H9 (cell line): ENCODE measurements around the gene APPBP2. TPM values are rescaled to one million over a fixed set of nuclear protein-coding genes. Genes with fewer than 3 reads are reported as not detected.

Source experiments
- DNase-seq: peaks from one replicate; pipeline ENCODE4 v3.0.0-alpha.2; 2017
- H2AFZ ChIP-seq: one replicate; pipeline ENCODE4 v1.6.1; 2013; ENCODE audit warnings: mild to moderate bottlenecking, low read length, control low read depth, moderate library complexity
- H2AK5ac ChIP-seq: 2 replicates; pipeline ENCODE4 v1.6.1; 2013; ENCODE audit warnings: low read length, control low read depth, mixed read lengths; ENCODE audit not compliant: insufficient read length
- H2BK120ac ChIP-seq: one replicate; pipeline ENCODE4 v1.6.1; 2013; ENCODE audit warnings: low read depth, mild to moderate bottlenecking, low read length, control low read depth, inconsistent platforms; ENCODE audit not compliant: poor library complexity, severe bottlenecking
- H2BK12ac ChIP-seq: 2 replicates; pipeline ENCODE4 v1.6.1; 2013; ENCODE audit warnings: low read length, control low read depth, mixed read lengths, low read depth; ENCODE audit not compliant: insufficient read length
- H2BK15ac ChIP-seq: 2 replicates; pipeline ENCODE4 v1.6.1; 2013; ENCODE audit warnings: low read depth, low read length, control low read depth
- H2BK20ac ChIP-seq: one replicate; pipeline ENCODE4 v1.6.1; 2013; ENCODE audit warnings: low read depth, mild to moderate bottlenecking, low read length, control low read depth, inconsistent platforms; ENCODE audit not compliant: poor library complexity, severe bottlenecking
- H2BK5ac ChIP-seq: 2 replicates; pipeline ENCODE4 v1.6.1; 2013; ENCODE audit warnings: low read length, control low read depth, mixed read lengths; ENCODE audit not compliant: insufficient read length
- H3K14ac ChIP-seq: 2 replicates; pipeline ENCODE4 v1.6.1; 2013; ENCODE audit warnings: low read length, control low read depth; ENCODE audit not compliant: insufficient read depth
- H3K18ac ChIP-seq: 2 replicates; pipeline ENCODE4 v1.6.1; 2013; ENCODE audit warnings: low read depth, mild to moderate bottlenecking, mixed read lengths, low read length, control low read depth; ENCODE audit not compliant: insufficient read length
- H3K23ac ChIP-seq: 2 replicates; pipeline ENCODE4 v1.6.1; 2013; ENCODE audit warnings: low read length, control low read depth, mixed read lengths, low read depth; ENCODE audit not compliant: insufficient read length
- H3K23me2 ChIP-seq: 2 replicates; pipeline ENCODE4 v1.6.1; 2013; ENCODE audit warnings: low read depth, mild to moderate bottlenecking, mixed read lengths, low read length, control low read depth; ENCODE audit not compliant: insufficient read length, poor library complexity, severe bottlenecking
- H3K27ac ChIP-seq: 2 replicates; pipeline ENCODE4 v1.5.1; 2013; ENCODE audit warnings: low read length, control low read depth, mixed read lengths, low read depth; ENCODE audit not compliant: insufficient read length
- H3K27me3 ChIP-seq: 2 replicates; pipeline ENCODE4 v1.6.1; 2013; ENCODE audit warnings: low read length, control low read depth, inconsistent platforms; ENCODE audit not compliant: insufficient read depth
- H3K4ac ChIP-seq: 2 replicates; pipeline ENCODE4 v1.6.1; 2013; ENCODE audit warnings: low read depth, mild to moderate bottlenecking, control low read depth, inconsistent platforms, low read length, moderate library complexity
- H3K4me1 ChIP-seq: 2 replicates; pipeline ENCODE4 v1.6.1; 2013; ENCODE audit warnings: low read length, control low read depth, inconsistent platforms; ENCODE audit not compliant: insufficient read depth
- H3K4me2 ChIP-seq: 2 replicates; pipeline ENCODE4 v1.6.1; 2013; ENCODE audit warnings: low read length, control low read depth, mixed read lengths; ENCODE audit not compliant: insufficient read length, insufficient read depth
- H3K56ac ChIP-seq: 2 replicates; pipeline ENCODE4 v1.6.1; 2013; ENCODE audit warnings: low read depth, mild to moderate bottlenecking, mixed read lengths, low read length, control low read depth; ENCODE audit not compliant: insufficient read length
- H3K79me1 ChIP-seq: 2 replicates; pipeline ENCODE4 v1.6.1; 2013; ENCODE audit warnings: low read depth, mild to moderate bottlenecking, moderate library complexity, low read length, control low read depth, inconsistent platforms; ENCODE audit not compliant: insufficient read depth, poor library complexity, severe bottlenecking
- H3K79me2 ChIP-seq: 2 replicates; pipeline ENCODE4 v1.6.1; 2013; ENCODE audit warnings: low read length, control low read depth, inconsistent platforms; ENCODE audit not compliant: insufficient read depth
- H3K9ac ChIP-seq: 2 replicates; pipeline ENCODE4 v1.6.1; 2013; ENCODE audit warnings: low read length, control low read depth, mixed read lengths; ENCODE audit not compliant: insufficient read length; ENCODE audit errors: extremely low read depth
- H3K9me3 ChIP-seq: one replicate; pipeline ENCODE4 v1.6.1; 2013; ENCODE audit warnings: low read depth, low read length, inconsistent platforms; ENCODE audit not compliant: control insufficient read depth
- H3T11ph ChIP-seq: one replicate; pipeline ENCODE4 v1.6.1; 2013; ENCODE audit warnings: mild to moderate bottlenecking, low read length, control low read depth, inconsistent platforms
- H4K20me1 ChIP-seq: one replicate; pipeline ENCODE4 v1.6.1; 2013; ENCODE audit not compliant: control insufficient read depth, insufficient read length, insufficient read depth
- H4K5ac ChIP-seq: 2 replicates; pipeline ENCODE4 v1.6.1; 2013; ENCODE audit warnings: low read depth, mild to moderate bottlenecking, mixed read lengths, low read length, control low read depth; ENCODE audit not compliant: insufficient read length
- H4K8ac ChIP-seq: replicated peaks from 2 replicates; pipeline ENCODE4 v1.6.1; 2013; ENCODE audit warnings: low read length, control low read depth, mixed read lengths, low read depth; ENCODE audit not compliant: insufficient read length
- H4K91ac ChIP-seq: 2 replicates; pipeline ENCODE4 v1.6.1; 2013; ENCODE audit warnings: low read depth, mild to moderate bottlenecking, moderate library complexity, mixed read lengths, low read length, control low read depth; ENCODE audit not compliant: insufficient read length
- H3K27ac Mint-ChIP-seq, 3 experiments: 2 replicates in 2 of 3; 3 replicates in 1 of 3; pipeline ENCODE4 v1.8.0; 2020 to 2021; ENCODE audit warnings: mixed read lengths in 3 of 3, mild to moderate bottlenecking in 1 of 3, moderate library complexity in 1 of 3
- H3K27me3 Mint-ChIP-seq: 2 replicates; pipeline ENCODE4 v1.8.0; 2021; ENCODE audit warnings: low read depth, mild to moderate bottlenecking, moderate library complexity, mixed read lengths
- H3K36me3 Mint-ChIP-seq, 3 experiments: 2 replicates in 2 of 3; 3 replicates in 1 of 3; pipeline ENCODE4 v1.8.0; 2020 to 2021; ENCODE audit warnings: low read depth in 3 of 3, mixed read lengths in 3 of 3; ENCODE audit not compliant: insufficient read depth in 1 of 3
- H3K4me1 Mint-ChIP-seq, 2 experiments: 2 replicates each; pipeline ENCODE4 v1.8.0; 2020; ENCODE audit warnings: mixed read lengths in 2 of 2
- H3K4me3 Mint-ChIP-seq, 2 experiments: 2 replicates in 1 of 2; 3 replicates in 1 of 2; pipeline ENCODE4 v1.8.0; 2020 to 2021; ENCODE audit warnings: mild to moderate bottlenecking in 2 of 2, mixed read lengths in 2 of 2, moderate library complexity in 1 of 2
- H3K9me3 Mint-ChIP-seq, 2 experiments: 2 replicates in 1 of 2; 3 replicates in 1 of 2; pipeline ENCODE4 v1.8.0; 2020; ENCODE audit warnings: mild to moderate bottlenecking in 2 of 2, mixed read lengths in 2 of 2, moderate library complexity in 1 of 2
- WGBS: extraction: QIAGEN DNeasy Blood & Tissue Kit; methylation state at CpG from one replicate; pipeline ENCODE4 v1.1.7; 2013; ENCODE audit warnings: missing lambda C conversion rate, low lambda C conversion rate, mixed read lengths; ENCODE audit not compliant: insufficient read length; ENCODE audit errors: extremely low coverage; 5-methylcytosine and 5-hydroxymethylcytosine counted together
- total RNA-seq: library from RNA; stranded (reverse); gene quantifications from 2 replicates; pipeline ENCODE4 v1.2.1, GENCODE V29; 2021
- TF ChIP-seq, protein P1 (sequence below): fragments of 200-600 bp; sonication (generic); conservative IDR thresholded peaks from 3 replicates; pipeline ENCODE4 v1.8.0; 2021; ENCODE audit warnings: antibody characterized with exemption, mild to moderate bottlenecking

APPBP2 gene
- total RNA-seq, 1 experiment from 2014 or later = 17.0 TPM

DNA sequence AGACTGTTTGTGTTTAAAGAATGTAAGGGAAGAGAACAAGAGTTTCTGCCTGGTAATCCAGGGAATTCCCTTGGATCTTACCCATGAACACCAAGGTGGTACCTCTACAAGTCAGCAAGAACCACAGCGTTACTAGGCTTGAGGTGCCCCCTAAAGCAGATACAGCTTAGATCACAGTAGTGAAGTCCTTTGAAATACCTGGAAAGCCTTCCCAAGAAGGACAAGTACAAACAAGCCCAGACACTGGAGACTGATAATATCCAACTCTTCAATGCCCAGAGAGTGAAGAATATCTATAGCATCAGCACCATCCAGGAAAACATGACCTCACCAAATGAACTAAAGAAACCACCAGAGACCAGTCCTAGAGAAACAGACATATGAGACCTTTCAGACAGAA, 3.8 kb upstream of the APPBP2 start:
- H2BK15ac ChIP-seq = no peak overlapping the region
- H3K36me3 Mint-ChIP-seq = peaks cover 3 to 32% (median 27%) of the 10 kb centered on the region in 3 experiments; a peak in 6 of 7 replicates
- no peaks in the 10 kb centered on the region; the same call in 1 of the 2 replicates for H3K27me3 Mint-ChIP-seq
- no peak overlapping the region for H3K18ac ChIP-seq
- H3K23ac ChIP-seq = no peak overlapping the region
- H3K23me2 ChIP-seq = peaks cover 4% of the 10 kb centered on the region
- no peaks in the 10 kb centered on the region for H3K9me3 ChIP-seq
- H3K79me2 ChIP-seq = peaks cover 5% of the 10 kb centered on the region; the same call in 1 of the 2 replicates
- no peak overlapping the region for H4K8ac ChIP-seq
- H3K79me1 ChIP-seq = no peaks in the 10 kb centered on the region
- H2AFZ ChIP-seq = no peak overlapping the region
- H3K27me3 ChIP-seq = no peaks in the 10 kb centered on the region
- no peak overlapping the region for H3K56ac ChIP-seq
- WGBS = no CpG with 5 or more reads among the region's 1 CpG
- no peak overlapping the region for H2BK20ac ChIP-seq
- H4K91ac ChIP-seq = no peak overlapping the region
- H3K14ac ChIP-seq = no peak overlapping the region
- H3K4ac ChIP-seq = no peak overlapping the region
- H3K4me3 Mint-ChIP-seq = no peak overlapping the region
- no peak overlapping the region for H4K5ac ChIP-seq
- no peak overlapping the region for H2BK5ac ChIP-seq
- no peak overlapping the region for H3K27ac ChIP-seq
- no peak overlapping the region for H2BK12ac ChIP-seq
- H2AK5ac ChIP-seq = no peak overlapping the region
- peaks cover 0 to 31% of the 10 kb centered on the region in 2 experiments; a peak in 2 of 5 replicates for H3K9me3 Mint-ChIP-seq
- H3K9ac ChIP-seq = no peak overlapping the region
- H4K20me1 ChIP-seq = no peaks in the 10 kb centered on the region
- no peak overlapping the region for H3K27ac Mint-ChIP-seq
- H2BK120ac ChIP-seq = no peak overlapping the region
- no peak for DNase-seq
- no peaks in the 10 kb centered on the region for H3K4me1 ChIP-seq
- TF ChIP-seq, protein P1, sequence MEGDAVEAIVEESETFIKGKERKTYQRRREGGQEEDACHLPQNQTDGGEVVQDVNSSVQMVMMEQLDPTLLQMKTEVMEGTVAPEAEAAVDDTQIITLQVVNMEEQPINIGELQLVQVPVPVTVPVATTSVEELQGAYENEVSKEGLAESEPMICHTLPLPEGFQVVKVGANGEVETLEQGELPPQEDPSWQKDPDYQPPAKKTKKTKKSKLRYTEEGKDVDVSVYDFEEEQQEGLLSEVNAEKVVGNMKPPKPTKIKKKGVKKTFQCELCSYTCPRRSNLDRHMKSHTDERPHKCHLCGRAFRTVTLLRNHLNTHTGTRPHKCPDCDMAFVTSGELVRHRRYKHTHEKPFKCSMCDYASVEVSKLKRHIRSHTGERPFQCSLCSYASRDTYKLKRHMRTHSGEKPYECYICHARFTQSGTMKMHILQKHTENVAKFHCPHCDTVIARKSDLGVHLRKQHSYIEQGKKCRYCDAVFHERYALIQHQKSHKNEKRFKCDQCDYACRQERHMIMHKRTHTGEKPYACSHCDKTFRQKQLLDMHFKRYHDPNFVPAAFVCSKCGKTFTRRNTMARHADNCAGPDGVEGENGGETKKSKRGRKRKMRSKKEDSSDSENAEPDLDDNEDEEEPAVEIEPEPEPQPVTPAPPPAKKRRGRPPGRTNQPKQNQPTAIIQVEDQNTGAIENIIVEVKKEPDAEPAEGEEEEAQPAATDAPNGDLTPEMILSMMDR = no peak
- no peak overlapping the region for H3T11ph ChIP-seq
- peaks cover under 1 to 12% of the 10 kb centered on the region in 2 experiments for H3K4me1 Mint-ChIP-seq
- H3K4me2 ChIP-seq = no peak overlapping the region
